ENCODE data around the gene THEM5.

GRCh38 chr1:151849871-151850270 lies 3.6 kb downstream of the THEM5 start:
- TF ChIP-seq EZH2 (optimal IDR thresholded peaks at IDR 0.05; ENCODE audit: low read depth, low read length) (no peak), CTCF (IDR thresholded peaks at IDR 0.05; ENCODE audit: low read length) (no peak), EZH2phosphoT487 (IDR thresholded peaks at IDR 0.05; ENCODE audit: low read length) (no peak)

All from MM.1S (cell line).